ENCODE measurements around the gene SNX14.
A peak's percentile ranks its signal among the peaks of the same experiment; 100 is the strongest.
"Not testable (repeated sequence)": the region's sequence is repeated elsewhere in the genome, so short reads cannot be mapped to it uniquely, and the experiment has no call there.

The SNX14 gene, protein sequence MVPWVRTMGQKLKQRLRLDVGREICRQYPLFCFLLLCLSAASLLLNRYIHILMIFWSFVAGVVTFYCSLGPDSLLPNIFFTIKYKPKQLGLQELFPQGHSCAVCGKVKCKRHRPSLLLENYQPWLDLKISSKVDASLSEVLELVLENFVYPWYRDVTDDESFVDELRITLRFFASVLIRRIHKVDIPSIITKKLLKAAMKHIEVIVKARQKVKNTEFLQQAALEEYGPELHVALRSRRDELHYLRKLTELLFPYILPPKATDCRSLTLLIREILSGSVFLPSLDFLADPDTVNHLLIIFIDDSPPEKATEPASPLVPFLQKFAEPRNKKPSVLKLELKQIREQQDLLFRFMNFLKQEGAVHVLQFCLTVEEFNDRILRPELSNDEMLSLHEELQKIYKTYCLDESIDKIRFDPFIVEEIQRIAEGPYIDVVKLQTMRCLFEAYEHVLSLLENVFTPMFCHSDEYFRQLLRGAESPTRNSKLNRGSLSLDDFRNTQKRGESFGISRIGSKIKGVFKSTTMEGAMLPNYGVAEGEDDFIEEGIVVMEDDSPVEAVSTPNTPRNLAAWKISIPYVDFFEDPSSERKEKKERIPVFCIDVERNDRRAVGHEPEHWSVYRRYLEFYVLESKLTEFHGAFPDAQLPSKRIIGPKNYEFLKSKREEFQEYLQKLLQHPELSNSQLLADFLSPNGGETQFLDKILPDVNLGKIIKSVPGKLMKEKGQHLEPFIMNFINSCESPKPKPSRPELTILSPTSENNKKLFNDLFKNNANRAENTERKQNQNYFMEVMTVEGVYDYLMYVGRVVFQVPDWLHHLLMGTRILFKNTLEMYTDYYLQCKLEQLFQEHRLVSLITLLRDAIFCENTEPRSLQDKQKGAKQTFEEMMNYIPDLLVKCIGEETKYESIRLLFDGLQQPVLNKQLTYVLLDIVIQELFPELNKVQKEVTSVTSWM

DNA sequence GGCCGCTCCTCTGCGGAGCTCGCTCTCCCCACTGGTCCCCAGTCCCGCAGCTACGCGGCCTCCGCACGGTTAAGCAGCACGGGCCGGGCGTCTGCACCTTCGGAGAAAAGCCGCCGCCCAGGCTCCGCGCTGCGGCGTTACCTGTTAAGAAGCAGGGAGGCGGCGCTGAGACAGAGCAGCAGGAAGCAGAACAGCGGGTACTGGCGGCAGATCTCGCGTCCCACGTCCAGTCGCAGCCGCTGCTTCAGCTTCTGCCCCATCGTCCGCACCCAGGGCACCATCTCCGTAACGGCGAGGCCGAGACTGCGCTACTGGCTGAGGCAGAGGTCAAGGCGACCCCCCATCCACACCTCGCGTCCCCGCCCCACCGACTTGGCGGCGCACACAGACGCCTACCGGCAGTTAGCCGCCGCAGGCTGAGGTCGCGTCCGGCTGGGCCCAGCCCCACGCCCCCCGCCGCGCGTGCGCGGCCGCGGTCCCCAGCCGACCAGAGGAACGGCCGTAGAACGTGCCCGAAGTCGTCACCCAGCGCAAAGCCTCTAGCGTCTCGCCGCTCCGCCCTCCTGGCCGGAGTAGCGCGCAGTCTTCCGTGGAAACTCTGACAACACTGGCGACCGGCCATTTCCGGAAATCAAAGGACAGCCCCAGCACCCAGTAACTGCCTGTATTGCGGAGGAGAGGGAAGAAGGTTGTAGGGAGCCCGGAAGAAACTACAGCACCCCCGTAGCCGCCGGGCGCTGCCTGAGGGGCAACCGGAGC is at the start of gene SNX14:
Gene SNX14, minus strand, starts transcription at position 421 of the 759 bp plus-strand sequence. Its CDS starts 140 bp downstream, at position 281.
- DNase-seq: peak; percentile 96

DNA sequence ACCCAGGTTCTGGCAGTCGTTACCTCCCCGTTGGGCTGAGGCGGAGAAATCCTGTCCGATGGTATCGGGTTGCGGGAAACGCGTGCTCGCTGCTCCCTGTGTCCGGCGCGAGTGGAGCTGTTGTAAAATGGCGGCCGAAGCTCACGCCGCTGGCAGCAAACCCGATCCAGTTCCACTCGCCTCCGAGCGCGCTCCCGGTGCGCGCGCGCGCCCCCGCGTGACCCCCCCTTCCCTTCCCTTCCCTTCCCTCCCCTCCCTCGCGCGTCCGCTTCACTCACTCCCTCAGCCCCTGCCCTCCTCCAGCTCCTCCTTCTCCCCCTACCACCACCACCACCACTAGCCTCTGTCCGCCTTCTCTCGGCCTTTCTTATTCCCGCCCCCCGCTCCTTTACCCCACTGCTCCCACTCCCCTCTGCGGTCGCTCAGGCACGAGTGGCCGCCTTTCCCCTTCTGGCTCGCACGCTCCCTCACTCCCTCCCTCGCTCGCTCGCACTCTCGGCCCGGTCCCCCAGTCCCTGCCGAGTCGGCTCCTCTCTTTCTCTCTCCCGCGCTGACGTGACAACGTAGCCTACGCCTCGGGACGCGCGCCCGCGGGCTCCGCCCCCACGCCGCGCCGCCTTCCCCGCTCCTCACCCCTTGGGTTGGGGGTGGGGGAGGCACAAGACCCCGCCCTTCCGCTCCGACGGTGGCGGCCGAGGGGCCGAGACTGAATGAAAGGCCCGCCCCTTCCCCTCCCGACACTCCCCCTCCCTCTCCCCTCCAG is 49.3 kb upstream of the SNX14 start, which contains the start of gene SYNCRIP:
Gene SYNCRIP, minus strand, starts transcription at position 113 of the 763 bp plus-strand sequence. CDS start 1,447 bp downstream, outside the sequence.
- DNase-seq: peak; percentile 96

DNA sequence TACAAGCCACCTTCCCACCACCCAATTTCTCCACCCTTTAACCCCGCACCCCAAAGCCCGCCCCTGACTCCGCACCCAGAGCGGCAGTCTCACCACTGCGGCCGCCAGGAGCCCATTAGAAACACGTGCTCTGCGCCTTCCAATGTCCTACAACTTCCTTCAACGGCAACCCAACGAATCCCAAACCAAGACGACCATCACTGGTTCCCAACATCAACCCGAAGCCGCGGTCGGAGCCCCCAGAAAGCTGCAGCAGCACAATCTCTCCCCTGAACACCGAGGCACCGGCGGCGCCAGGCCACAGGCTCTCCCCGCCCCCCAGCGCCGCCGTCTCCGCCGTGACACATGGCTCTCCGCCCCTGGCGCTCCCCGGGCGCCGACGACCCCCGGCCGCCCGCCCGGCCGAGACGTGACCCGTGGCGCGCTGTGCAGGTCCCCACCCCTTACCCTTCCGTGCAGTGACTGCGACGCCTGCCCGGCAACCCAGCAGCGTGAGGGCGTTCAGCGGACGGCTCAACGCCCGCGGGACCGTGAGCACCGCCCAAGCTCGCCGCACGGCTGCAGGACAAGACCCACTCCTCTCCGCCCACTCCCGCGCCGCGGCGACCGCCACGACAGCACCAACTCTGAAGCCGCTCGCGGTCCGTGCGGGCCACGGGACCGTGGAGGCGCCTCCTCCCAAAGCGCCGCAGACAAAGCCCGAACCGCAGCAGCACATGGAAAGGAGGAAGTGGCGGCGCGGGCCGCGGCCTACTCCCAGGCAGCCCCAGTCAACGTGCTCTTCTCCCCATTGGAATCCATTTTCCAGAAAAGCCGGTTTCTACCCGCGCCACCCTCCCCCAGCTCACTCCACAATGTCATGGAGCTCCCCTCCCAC is 48.5 kb upstream of the SNX14 start:
- DNase-seq: peak; percentile 38

DNA sequence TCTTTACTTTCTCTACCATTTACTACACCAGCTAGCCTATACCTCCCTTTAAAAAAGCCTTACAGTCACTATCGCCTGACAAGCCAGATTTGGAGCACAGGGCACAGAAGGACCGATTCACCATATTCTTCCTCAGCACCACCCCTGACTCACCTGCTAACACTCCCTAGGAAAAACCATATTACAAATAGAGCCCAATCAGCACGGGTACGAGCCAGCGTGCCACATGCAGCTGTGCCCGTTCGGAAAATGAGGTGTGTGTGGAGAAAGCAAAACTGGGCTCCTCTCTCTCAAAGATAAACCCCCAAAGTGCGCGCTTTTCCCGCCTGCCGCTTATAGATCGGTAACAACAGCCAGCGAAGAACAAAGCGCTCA is 47.9 kb upstream of the SNX14 start:
- DNase-seq: no peak

DNA sequence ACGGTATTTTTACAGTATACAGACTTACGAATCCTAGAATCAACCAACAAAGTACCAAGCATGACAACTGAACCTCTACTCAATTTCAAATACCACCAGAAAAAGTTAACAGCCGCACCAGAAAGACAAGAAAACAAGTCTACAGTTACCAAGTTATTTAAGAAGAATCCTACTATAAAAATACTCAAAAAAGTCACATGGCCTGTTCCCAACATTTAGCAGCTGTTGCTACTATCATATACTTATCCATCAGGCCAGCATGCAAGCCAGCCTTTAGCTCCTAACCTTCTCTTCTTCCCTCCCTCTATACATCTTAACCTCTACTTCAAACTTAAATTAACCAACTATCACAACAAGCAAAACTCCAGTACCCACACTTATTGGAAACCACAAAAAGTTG is 47.2 kb upstream of the SNX14 start:
- DNase-seq: no peak

DNA sequence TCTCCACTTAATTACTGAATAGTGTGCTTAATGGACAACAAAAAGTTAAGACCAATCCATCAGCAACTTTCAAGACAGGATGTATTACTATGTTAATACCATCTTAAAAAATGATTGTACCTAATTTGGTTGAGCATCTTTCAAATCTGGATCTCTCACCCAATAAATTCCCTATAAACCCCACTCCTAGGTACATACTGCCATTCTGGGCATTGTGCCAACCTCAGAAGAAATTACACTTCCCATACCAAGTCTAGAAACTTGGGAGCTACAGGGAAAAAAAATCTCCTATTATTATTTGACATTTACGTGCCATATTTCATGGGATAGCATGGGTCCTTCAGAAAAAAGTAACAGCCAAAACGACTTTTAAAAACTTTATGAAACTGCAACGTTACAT is 43.9 kb upstream of the SNX14 start:
- DNase-seq: no peak

DNA sequence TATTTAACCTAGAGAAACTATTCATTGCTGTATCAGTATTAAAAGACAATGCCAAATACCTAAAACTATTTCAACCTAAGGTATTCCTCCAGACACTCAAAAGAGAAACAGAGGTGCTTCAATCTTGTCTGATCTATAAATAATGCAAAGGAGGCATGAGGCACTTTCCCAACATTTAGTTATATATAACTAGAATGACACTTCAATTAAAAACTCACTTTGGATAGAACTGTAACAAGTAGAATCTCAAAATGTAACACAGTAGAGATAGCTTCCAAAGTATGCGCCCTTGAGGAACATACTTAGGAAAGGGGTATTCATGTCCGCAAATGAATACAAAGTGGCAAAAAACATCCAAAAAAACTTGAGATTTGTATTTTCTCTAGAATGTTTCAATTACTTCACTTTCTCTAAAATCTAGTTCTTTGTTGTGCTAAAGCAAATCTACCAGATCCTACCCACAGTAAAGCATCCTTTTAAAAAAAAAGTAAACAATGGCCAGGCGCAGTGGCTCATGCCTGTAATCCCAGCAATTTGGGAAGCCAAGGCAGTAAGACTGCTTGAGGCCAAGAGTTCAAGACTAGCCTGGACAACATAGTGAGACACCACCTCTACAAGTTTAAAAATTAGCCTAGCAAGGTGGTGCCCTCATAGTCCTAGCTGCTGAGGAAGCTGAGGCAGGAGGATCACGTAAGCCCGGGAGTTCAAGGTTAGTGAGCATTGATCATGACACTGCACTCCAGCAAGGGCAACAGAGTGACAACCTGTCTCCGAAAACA is 38.7 kb upstream of the SNX14 start:
- DNase-seq: no peak

DNA sequence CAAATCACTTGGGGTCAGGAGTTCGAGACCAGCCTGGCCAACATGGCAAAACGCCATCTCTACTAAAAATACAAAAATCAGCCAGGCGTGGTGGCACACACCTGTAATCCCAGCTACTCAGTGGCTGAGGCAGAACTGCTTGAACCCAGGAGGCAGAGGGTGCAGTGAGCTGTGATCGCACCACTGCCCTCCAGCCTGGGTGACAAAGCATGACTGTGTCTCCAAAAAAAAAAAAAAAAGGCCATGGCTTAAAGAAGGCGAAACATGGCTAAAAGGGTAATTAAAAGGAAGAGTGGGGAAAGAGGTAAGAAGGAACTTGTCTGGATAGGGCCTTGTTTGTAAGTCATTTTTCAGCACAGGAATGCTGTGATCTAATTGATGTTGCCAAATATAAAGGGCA is 37.5 kb upstream of the SNX14 start:
- not testable (repeated sequence) for DNase-seq

DNA sequence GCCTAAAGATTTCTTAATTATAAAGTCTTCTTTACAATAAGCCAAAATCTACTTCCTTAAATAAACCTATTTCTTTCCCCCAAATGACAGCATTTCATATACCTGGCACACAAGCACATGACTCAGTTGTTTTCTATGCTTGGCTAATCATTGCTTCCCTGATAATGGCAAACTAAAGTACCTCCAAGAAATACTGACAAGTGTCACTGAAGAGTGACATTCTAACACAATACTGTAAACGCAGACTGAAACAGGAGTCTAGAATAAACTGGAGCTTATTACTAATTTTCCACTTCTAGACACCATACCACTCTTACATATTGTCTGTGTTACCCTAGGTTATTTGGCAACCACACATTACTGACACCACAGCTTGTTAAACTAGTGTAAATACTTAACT is 34.7 kb upstream of the SNX14 start:
- no peak for DNase-seq

DNA sequence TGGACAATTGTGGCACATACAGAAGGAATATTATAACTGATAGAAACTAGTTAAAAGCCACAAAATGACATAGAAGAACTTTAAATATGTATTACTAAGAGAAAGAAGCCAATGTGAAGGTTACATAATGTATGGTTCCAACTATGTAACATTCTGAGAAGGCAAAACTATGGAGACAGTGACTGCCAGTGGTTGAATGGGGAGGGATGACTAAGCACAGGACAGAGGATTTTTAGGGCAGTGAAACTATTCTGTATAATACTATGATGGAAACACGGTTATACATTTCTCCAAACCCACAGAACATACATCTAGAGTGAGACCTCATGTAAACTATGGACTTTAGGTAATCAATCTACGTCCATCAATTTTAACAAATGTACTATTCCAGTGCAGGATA is 26.6 kb upstream of the SNX14 start:
- DNase-seq: no peak

DNA sequence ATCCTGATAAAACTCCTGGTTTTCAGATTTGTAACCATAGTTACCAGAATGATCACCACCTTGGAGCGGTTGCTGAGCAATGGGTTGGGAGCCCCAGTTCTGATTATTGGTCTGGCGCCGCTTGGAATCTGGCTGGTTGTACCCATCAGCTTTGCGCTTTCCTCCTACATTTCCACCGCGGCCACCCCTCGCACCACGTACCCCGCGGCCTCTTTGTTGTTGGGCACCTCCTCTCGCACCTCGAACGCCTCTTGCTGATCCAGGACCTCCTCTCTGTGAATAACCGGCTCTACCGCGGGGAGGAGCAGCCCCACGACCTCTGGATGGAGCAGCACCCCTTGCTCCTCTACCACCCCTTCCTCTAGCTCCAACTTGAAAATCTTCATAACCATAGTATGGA is 21.1 kb upstream of the SNX14 start:
- DNase-seq: no peak

DNA sequence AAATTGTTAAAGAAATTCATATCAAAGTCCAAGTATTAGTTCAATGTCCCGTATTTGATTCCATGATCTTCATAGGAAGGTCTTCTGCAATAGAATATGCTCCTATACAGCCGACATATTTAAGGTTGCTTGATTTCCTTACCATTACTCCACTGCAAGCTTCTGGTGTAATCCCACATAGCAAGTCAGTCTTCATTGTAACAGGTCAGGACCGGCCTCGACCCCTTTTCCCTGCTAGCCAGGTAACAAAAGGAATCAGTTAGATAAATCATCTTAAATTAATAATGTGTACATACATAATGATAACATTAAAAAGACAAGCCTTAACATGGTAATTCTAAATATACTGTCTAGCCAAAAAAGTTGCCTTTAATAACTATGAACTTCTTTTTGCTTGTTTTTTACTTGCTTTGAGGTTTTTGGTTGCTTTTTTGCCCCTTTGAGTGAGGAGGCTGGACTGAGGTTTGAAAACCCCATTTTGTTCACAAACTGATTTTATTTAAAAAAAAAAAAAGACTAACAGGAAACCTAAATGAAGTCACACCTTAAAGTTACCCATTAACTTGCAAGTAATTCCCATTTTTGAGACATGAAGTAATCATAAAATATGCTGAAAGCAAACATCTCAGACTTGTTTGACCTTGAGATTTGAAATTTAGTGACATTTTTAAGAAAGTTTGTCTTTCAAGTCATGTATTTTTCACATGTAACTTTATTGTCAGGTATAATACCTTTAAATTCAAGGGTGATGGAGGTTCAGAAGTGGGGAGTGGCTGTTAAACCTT is 19.2 kb upstream of the SNX14 start:
- DNase-seq: no peak

DNA sequence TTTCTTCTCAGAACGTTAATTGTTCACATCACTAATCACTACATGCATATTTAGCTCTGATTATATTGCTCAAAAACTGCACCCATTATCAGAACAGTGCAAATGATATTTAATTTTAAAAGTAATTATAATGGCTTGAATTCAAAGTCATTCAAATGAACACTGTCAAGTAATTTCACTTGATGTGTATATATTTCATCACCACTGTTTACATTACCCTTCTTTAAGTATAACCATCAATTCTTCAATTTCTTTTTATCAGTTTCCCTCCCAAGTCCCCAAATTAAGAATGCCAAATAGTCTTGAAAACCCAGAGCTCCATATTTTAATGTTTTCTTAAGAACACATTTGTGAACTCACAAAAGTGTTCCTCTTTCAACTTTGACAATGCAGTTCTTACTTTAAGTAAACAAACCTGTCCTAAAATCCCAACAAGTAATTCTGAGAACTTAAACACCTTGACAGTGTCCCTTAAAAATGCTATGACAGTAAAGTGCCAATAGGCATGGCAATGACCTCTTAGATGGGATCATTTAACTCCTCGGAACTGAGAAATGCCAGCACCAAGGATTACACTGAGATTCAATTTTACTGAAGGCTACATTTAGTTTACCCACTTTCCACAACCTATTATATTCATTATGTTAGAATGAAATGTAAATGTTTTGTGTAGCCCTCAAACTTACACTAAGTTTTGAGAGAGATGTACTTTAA is 16.7 kb upstream of the SNX14 start:
- no peak for DNase-seq

DNA sequence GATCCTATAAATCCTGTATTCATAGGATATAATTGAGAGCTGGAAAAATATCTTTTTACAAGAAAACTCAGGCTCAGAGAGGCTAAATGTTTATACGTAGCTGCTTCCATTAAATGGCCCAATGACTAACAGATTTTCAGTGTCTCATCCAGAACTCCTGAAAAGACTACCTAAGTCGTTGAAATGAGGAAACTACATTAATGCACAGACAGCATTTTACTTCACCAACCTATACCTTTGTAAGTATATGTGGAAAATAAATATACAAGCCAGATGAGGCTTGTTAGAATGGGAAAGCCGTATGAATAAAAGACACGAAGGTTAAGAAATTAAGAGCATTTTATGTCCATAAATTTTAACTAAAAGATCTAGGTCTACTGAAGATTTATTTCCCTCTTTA is 8.4 kb upstream of the SNX14 start:
- DNase-seq: no peak

DNA sequence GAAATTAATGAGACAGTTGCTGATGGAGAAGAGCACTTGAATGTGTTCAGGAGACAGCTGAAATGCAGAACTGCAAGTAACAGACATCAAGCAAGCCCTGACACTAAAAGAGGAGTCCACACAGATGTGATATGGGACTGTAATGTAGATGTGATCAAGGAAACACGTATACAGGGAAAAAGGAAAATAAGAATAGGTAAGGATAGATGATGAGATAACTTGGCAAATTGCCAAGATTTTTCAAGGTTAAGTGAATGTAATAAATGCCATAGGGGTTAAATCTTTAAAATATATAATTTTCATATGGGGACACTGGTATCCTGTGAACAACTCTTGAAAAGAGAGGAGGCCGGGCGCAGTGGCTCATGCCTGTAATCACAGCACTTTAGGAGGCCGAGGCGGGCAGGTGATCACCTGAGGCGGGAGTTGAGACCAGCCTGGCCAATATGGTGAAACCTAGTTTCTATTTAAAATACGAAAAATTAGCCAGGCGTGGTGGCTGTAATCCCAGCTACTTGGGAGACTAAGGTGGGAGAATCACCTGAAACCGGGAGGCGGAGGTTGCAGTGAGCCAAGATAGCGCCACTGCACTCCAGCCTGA is 7.2 kb upstream of the SNX14 start:
- DNase-seq: no peak

DNA sequence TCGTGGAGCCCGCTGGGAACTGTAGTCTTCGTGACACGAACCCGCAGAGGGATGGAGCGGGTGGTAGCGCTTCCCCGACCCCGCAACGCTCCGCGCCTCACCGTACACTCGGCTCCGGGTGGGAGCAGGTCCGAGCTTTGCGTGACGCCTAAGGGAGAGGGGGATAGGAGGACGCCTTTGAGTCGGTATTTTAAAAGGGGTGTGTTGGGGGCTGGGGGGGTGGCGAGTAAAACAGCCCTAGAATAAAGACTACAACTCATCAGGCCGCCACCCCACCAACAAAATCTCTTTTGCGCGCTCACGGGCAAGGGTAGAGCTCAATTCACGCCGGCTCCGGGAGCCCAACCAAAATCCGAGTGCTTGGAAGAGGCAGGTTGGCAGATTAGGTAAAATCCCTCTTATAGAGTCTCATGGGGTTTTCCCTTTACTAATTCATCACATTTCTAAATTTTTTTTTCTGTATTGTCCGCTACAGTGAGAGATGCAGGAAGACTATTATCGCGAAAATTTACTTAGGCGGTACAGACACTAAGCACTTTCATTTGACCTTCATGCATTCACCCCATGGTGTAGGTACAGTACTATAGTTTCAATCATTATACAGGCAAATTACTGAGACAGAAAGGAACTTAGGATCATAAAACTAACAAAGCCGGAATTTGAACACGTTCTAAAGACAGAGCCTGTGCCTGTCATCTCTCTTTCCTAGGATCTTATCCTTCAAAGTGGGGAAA is 706 bp upstream of the SNX14 start:
- no peak for DNase-seq

DNA sequence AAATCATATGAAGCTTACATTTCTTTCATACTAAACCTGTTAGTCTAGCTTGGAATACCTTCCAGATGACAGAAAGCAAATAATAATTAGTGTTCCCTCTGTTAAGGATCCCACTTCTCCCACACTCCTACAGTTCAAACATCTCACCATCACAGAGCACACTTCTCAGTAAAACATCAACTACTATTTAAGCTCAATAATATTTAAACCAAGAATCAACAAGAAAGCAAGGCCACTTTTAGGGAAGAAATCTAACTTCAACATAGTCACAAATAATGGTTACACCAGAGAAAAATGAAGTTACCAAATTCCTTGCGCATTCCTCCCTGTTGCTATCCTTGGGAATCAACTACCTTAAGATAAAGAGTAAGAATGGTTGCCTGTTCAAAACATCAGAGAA is 1.6 kb downstream of the SNX14 start:
- no peak for DNase-seq

DNA sequence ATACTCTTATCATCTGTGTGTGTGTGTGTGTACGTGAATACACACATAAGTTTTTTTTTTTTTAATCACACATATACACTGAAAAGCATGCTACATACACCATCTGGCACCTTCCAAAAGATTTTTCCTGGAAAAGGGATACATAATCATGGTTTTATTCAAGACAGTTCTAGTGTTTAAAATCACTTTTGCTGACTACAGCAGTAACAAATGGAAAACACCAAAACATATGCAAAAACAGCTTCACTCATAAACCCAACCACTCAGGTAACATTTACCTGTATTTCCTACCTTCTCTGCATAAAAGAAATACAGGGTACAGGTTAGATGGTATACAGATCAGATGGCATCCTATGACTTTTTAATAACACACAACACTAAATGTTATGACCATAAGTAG is 2.5 kb downstream of the SNX14 start:
- DNase-seq: no peak
